PC-9 (cell line): ENCODE measurements around the gene CKAP5. TPM values are rescaled to one million over a fixed set of nuclear protein-coding genes. Genes with fewer than 3 reads are reported as not detected.
A peak's percentile ranks its signal among the peaks of the same experiment; 100 is the strongest.

Experiments used
- BruUV-seq: library from RNA; stranded (reverse); fragments of 400-500 nt; replicated peaks from 2 replicates; lab custom pipeline; 2021; lab: Mats Ljungman, UMichigan
- CTCF ChIA-PET: fragments of 300-600 bp; sonication (Branson Sonifier 250); formaldehyde crosslinking; loops from one replicate; lab custom pipeline; 2022; ENCODE audit warnings: antibody characterized with exemption; lab: Charles Lee
- POLR2A ChIA-PET: fragments of 300-600 bp; sonication (Branson Sonifier 250); formaldehyde crosslinking; loops from one replicate; lab custom pipeline; 2022; ENCODE audit warnings: antibody characterized with exemption; ENCODE audit not compliant: unreplicated experiment; lab: Charles Lee
- DNase-seq, 2 experiments: peaks; one replicate each; pipeline versions ENCODE4 v3.0.0 to v3.0.0-alpha.2; 2015 to 2022; ENCODE audit warnings: mixed read lengths in 1 of 2
- H2AFZ ChIP-seq: fragments of 200-600 bp; sonication (generic); 2 replicates; pipeline ENCODE4 v1.8.1; 2017; ENCODE audit warnings: antibody characterized with exemption
- H3F3A ChIP-seq: fragments of 200-600 bp; sonication (generic); 2 replicates; pipeline ENCODE4 v1.8.1; 2017; ENCODE audit warnings: antibody characterized with exemption, mild to moderate bottlenecking, low read depth; ENCODE audit not compliant: insufficient read depth
- H3K27ac ChIP-seq: fragments of 200-600 bp; sonication (generic); 2 replicates; pipeline ENCODE4 v1.6.1; 2016; ENCODE audit warnings: mixed run types
- H3K27me3 ChIP-seq: fragments of 200-600 bp; sonication (generic); 2 replicates; pipeline ENCODE4 v1.6.1; 2016; ENCODE audit warnings: low read depth, mixed run types; ENCODE audit not compliant: insufficient read depth
- H3K36me3 ChIP-seq: fragments of 200-600 bp; sonication (generic); 2 replicates; pipeline ENCODE4 v1.6.1; 2016; ENCODE audit warnings: low read depth, mixed run types
- H3K4me1 ChIP-seq: fragments of 200-600 bp; sonication (generic); replicated peaks from 2 replicates; pipeline ENCODE4 v1.6.1; 2016; ENCODE audit warnings: mixed run types; ENCODE audit not compliant: insufficient read depth
- H3K4me2 ChIP-seq: fragments of 200-600 bp; sonication (generic); 2 replicates; pipeline ENCODE4 v1.6.1; 2017; ENCODE audit warnings: mixed run types
- H3K4me3 ChIP-seq: fragments of 200-600 bp; sonication (generic); 2 replicates; pipeline ENCODE4 v1.6.1; 2016; ENCODE audit warnings: mixed run types
- H3K79me2 ChIP-seq: fragments of 200-600 bp; sonication (generic); 2 replicates; pipeline ENCODE4 v1.6.1; 2017; ENCODE audit warnings: low read depth, mixed run types
- H3K9me2 ChIP-seq: fragments of 200-600 bp; sonication (generic); 2 replicates; pipeline ENCODE4 v1.8.1; 2017; ENCODE audit warnings: mild to moderate bottlenecking; ENCODE audit not compliant: insufficient read depth
- H3K9me3 ChIP-seq: fragments of 200-600 bp; sonication (generic); 2 replicates; pipeline ENCODE4 v1.8.1; 2016; ENCODE audit warnings: low read depth; ENCODE audit not compliant: insufficient read depth
- H4K20me1 ChIP-seq: fragments of 200-600 bp; sonication (generic); 2 replicates; pipeline ENCODE4 v1.8.1; 2017; ENCODE audit not compliant: insufficient read depth
- CTCF ChIP-seq: fragments of 200-600 bp; sonication (generic); conservative IDR thresholded peaks from 2 replicates; pipeline ENCODE4 v1.6.1; 2017; ENCODE audit warnings: mixed run types, antibody characterized with exemption, mild to moderate bottlenecking, moderate library complexity
- EZH2 ChIP-seq: fragments of 200-600 bp; sonication (generic); IDR thresholded peaks from 2 replicates; pipeline ENCODE4 v1.8.0; 2017; ENCODE audit warnings: antibody characterized with exemption, low read depth
- intact Hi-C: fragments of 100-400 bp; cut with micrococcal nuclease; formaldehyde crosslinking; loops from one replicate; pipeline ENCODE4 v1.10.0; 2022; ENCODE audit not compliant: unreplicated experiment
- total RNA-seq: library from RNA; stranded (reverse); gene quantifications from 2 replicates; pipeline ENCODE4 v1.2.3, GENCODE V29; 2021

Gene CKAP5
- total RNA-seq, 1 experiment from 2014 or later, result 195 TPM

GRCh38 chr11:46874586-46874985 lies 28.5 kb upstream of the CKAP5 start:
- Histone ChIP-seq H3K4me2 (no peak overlapping the region), H3F3A (no peaks in the 10 kb centered on the region), H3K4me1 (no peaks in the 10 kb centered on the region), H4K20me1 (no peaks in the 10 kb centered on the region), H3K79me2 (no peaks in the 10 kb centered on the region), H3K27me3 (no peaks in the 10 kb centered on the region), H3K9me3 (no peaks in the 10 kb centered on the region), H3K36me3 (no peaks in the 10 kb centered on the region), H2AFZ (no peak overlapping the region), H3K9me2 (no peaks in the 10 kb centered on the region), H3K27ac (no peak overlapping the region), H3K4me3 (no peak overlapping the region)
- no TSS peak for BruUV-seq
- CTCF ChIA-PET, result no interaction called here
- POLR2A ChIA-PET, result no interaction called here
- intact Hi-C loops, result no loop called here
- DNase-seq, result no peak
- TF ChIP-seq CTCF, result no peak
- no peak for TF ChIP-seq EZH2

GRCh38 chr11:46868912-46869311 lies 22.8 kb upstream of the CKAP5 start:
- Histone ChIP-seq H3K27me3 (no peaks in the 10 kb centered on the region), H3K79me2 (no peaks in the 10 kb centered on the region), H3K9me2 (no peaks in the 10 kb centered on the region), H3K27ac (no peak overlapping the region), H4K20me1 (no peaks in the 10 kb centered on the region), H3K4me2 (no peak overlapping the region), H3K9me3 (no peaks in the 10 kb centered on the region), H2AFZ (no peak overlapping the region), H3K4me1 (no peaks in the 10 kb centered on the region), H3F3A (no peaks in the 10 kb centered on the region), H3K4me3 (no peak overlapping the region), H3K36me3 (no peaks in the 10 kb centered on the region)
- ChIA-PET CTCF (no interaction called here), POLR2A (no interaction called here)
- intact Hi-C loops, result no loop called here
- BruUV-seq, result no TSS peak
- DNase-seq, result no peak
- TF ChIP-seq CTCF (no peak), EZH2 (no peak)

- H3K4me2 ChIP-seq, result no peak overlapping the region
- H2AFZ ChIP-seq, result no peak overlapping the region
- no peaks in the 10 kb centered on the region for H3K36me3 ChIP-seq
- H3F3A ChIP-seq, result no peaks in the 10 kb centered on the region
- no peak overlapping the region for H3K4me3 ChIP-seq
- TF ChIP-seq CTCF, result no peak
- no peak for TF ChIP-seq EZH2
- CTCF ChIA-PET, result interaction anchor here (1.2 kb wide), 1 partner anchor 39 kb away, joined by 4 read pairs; no protein-coding TSS in a partner anchor
- H3K9me3 ChIP-seq, result no peaks in the 10 kb centered on the region
- intact Hi-C loops, result no loop called here
- no peaks in the 10 kb centered on the region for H3K79me2 ChIP-seq
- no peaks in the 10 kb centered on the region for H3K9me2 ChIP-seq
- peak in 1 of 2 experiments; percentile 18 for DNase-seq
- POLR2A ChIA-PET, result no interaction called here
- H3K4me1 ChIP-seq, result no peaks in the 10 kb centered on the region
- H4K20me1 ChIP-seq, result no peaks in the 10 kb centered on the region
- no TSS peak for BruUV-seq
- no peaks in the 10 kb centered on the region for H3K27me3 ChIP-seq
- no peak overlapping the region for H3K27ac ChIP-seq
Observed at GRCh38 chr11:46865340-46865739, 19.3 kb upstream of the CKAP5 start.
